ENCODE measurements around the gene RAX2.
A peak's percentile ranks its signal among the peaks of the same experiment; 100 is the strongest.

GRCh38 chr19:3722443-3723109 is 49.5 kb downstream of the RAX2 start:
- TF ChIP-seq SIX5 (IDR thresholded peaks at IDR 0.05; ENCODE audit: low read depth, low read length) (no peak), POLR2A (IDR thresholded peaks at IDR 0.05; ENCODE audit: control extremely low read depth in 1 of 2, low read depth in 2 of 2, low read length in 2 of 2) (no peak), POLR2AphosphoS5 (IDR thresholded peaks at IDR 0.05; ENCODE audit: low read depth, low read length) (no peak), CREB1 (IDR thresholded peaks at IDR 0.05) (no peak), TCF12 (IDR thresholded peaks at IDR 0.05; ENCODE audit: low read depth, low read length) (0 out of 2 replicates have a peak, but pooled peaks have one; percentile 53), TAF1 (IDR thresholded peaks at IDR 0.05; ENCODE audit: low read depth, low read length) (0 out of 2 replicates have a peak, but pooled peaks have one; percentile 32), YY1 (IDR thresholded peaks at IDR 0.05; ENCODE audit: low read depth, low read length) (no peak)
- TF ChIP-seq, protein P1, sequence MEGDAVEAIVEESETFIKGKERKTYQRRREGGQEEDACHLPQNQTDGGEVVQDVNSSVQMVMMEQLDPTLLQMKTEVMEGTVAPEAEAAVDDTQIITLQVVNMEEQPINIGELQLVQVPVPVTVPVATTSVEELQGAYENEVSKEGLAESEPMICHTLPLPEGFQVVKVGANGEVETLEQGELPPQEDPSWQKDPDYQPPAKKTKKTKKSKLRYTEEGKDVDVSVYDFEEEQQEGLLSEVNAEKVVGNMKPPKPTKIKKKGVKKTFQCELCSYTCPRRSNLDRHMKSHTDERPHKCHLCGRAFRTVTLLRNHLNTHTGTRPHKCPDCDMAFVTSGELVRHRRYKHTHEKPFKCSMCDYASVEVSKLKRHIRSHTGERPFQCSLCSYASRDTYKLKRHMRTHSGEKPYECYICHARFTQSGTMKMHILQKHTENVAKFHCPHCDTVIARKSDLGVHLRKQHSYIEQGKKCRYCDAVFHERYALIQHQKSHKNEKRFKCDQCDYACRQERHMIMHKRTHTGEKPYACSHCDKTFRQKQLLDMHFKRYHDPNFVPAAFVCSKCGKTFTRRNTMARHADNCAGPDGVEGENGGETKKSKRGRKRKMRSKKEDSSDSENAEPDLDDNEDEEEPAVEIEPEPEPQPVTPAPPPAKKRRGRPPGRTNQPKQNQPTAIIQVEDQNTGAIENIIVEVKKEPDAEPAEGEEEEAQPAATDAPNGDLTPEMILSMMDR (IDR thresholded peaks at IDR 0.05; ENCODE audit: control extremely low read depth in 1 of 3, insufficient read depth in 1 of 3, low read depth in 1 of 3, low read length in 3 of 3): no peak
